H1 (cell line): ENCODE data around the gene GUCA1A. TPM values are rescaled to one million over a fixed set of nuclear protein-coding genes. Genes with fewer than 3 reads are reported as not detected.

Experiments
- CHD7 ChIP-seq: fragments of 300-600 bp; sonication (generic); IDR thresholded peaks from 2 replicates; pipeline ENCODE4 v1.7.1; 2012; ENCODE audit warnings: low read length, moderate library complexity, mild to moderate bottlenecking, inconsistent platforms; ENCODE audit not compliant: insufficient replicate concordance
- HDAC6 ChIP-seq: IDR thresholded peaks from one replicate; pipeline ENCODE4 v1.7.1; 2012; ENCODE audit warnings: low read depth, mild to moderate bottlenecking, inconsistent platforms, low read length, moderate library complexity
- PHF8 ChIP-seq: fragments of 200-600 bp; sonication (generic); conservative IDR thresholded peaks from 2 replicates; pipeline ENCODE4 v1.7.1; 2012; ENCODE audit warnings: low read depth, mild to moderate bottlenecking, inconsistent platforms, low read length, moderate library complexity
- TBP ChIP-seq: IDR thresholded peaks from 2 replicates; pipeline ENCODE4 v1.6.1; 2011; ENCODE audit warnings: low read depth, low read length, improper control_type of control experiment
- TCF12 ChIP-seq: IDR thresholded peaks from 2 replicates; pipeline ENCODE4 v1.6.1; 2011; ENCODE audit warnings: low read depth, mild to moderate bottlenecking, low read length
- USF2 ChIP-seq: IDR thresholded peaks from 2 replicates; pipeline ENCODE4 v1.6.1; 2011; ENCODE audit warnings: low read length, improper control_type of control experiment
- polyA plus RNA-seq, 7 experiments: library from polyadenylated mRNA; depleted of rRNA in 3 of 7; stranded (reverse) in 5 of 7; unstranded in 2 of 7; fragments of >200 nt in 5 of 7; fragments of 200-250 nt in 2 of 7; gene quantifications; 1 replicate in 5 of 7; 2 replicates in 1 of 7; 4 replicates in 1 of 7; pipeline versions ENCODE4 v1.2.1 to v1.2.3, GENCODE V29; 2011 to 2013; ENCODE audit warnings: missing spikeins in 2 of 7, mixed read lengths in 2 of 7
- total RNA-seq: library from RNA; stranded (reverse); fragmentation: NEBNext Ultra II Directional; extraction: Animal tissue kit (Norgen Biotek cat#: 25700); gene quantifications from 2 replicates; pipeline ENCODE4 v1.2.1, GENCODE V29; 2021

Gene GUCA1A
- total and polyA plus RNA-seq, 2 of the 8 experiments (the other 6 are each of a cell fraction or from before 2014, with no cell fraction given) = 4.6 to 24.6 TPM

- TF ChIP-seq CHD7 (no peak), USF2 (no peak), TBP (no peak), PHF8 (no peak), TCF12 (no peak), HDAC6 (no peak)
These were observed 37.4 kb upstream of the GUCA1A start (continued) for GRCh38 chr6:42135722-42136121.
